ENCODE measurements around the gene ZNF606. TPM values are rescaled to one million over a fixed set of nuclear protein-coding genes. Genes with fewer than 3 reads are reported as not detected.

Gene ZNF606
- total and polyA plus RNA-seq, 12 donors: 4.5 to 19.1 (median 13.2) TPM

DNA sequence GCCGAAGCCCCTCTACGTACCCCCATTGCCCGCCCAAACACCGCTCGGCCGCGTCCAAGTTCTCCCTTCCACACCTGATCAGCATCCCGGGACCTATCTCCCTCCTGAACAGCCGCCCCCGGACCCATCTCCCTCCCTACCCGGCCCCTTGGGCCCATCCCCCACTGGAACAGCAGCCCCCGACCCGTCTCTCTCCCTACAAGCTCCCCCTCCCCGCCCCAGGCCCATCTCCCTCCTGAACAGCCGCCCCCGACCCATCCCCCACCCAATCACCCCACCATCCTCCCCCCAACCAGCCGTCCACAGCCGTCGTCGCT lies 31.8 kb upstream of the ZNF606 start:
- peak in 1 of 8 donors; percentile 6 for ATAC-seq
- Histone ChIP-seq H3K4me1 (peaks cover 0 to 11% (median 5%) of the 10 kb centered on the region in 9 donors), H3K4me3 (peak overlapping the region; percentile 25 to 64 (median 52)), H3K27ac (peak overlapping the region in 3 of 10 donors; percentile 42 to 70 (median 44)), H3K36me3 (no peaks in the 10 kb centered on the region), H3K27me3 (peaks cover 0 to 13% (median 0%) of the 10 kb centered on the region in 7 donors), H3K9me3 (peaks cover 0 to 56% (median 0%) of the 10 kb centered on the region in 11 donors)
- no peak for DNase-seq
- WGBS, 2 donors: 2% methylated on average over 18 to 20 of the region's 20 CpGs
- TF ChIP-seq, protein P1, sequence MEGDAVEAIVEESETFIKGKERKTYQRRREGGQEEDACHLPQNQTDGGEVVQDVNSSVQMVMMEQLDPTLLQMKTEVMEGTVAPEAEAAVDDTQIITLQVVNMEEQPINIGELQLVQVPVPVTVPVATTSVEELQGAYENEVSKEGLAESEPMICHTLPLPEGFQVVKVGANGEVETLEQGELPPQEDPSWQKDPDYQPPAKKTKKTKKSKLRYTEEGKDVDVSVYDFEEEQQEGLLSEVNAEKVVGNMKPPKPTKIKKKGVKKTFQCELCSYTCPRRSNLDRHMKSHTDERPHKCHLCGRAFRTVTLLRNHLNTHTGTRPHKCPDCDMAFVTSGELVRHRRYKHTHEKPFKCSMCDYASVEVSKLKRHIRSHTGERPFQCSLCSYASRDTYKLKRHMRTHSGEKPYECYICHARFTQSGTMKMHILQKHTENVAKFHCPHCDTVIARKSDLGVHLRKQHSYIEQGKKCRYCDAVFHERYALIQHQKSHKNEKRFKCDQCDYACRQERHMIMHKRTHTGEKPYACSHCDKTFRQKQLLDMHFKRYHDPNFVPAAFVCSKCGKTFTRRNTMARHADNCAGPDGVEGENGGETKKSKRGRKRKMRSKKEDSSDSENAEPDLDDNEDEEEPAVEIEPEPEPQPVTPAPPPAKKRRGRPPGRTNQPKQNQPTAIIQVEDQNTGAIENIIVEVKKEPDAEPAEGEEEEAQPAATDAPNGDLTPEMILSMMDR (IDR thresholded peaks at IDR 0.05): no peak
- intact Hi-C loops (cut with DNase I): no loop called here

DNA sequence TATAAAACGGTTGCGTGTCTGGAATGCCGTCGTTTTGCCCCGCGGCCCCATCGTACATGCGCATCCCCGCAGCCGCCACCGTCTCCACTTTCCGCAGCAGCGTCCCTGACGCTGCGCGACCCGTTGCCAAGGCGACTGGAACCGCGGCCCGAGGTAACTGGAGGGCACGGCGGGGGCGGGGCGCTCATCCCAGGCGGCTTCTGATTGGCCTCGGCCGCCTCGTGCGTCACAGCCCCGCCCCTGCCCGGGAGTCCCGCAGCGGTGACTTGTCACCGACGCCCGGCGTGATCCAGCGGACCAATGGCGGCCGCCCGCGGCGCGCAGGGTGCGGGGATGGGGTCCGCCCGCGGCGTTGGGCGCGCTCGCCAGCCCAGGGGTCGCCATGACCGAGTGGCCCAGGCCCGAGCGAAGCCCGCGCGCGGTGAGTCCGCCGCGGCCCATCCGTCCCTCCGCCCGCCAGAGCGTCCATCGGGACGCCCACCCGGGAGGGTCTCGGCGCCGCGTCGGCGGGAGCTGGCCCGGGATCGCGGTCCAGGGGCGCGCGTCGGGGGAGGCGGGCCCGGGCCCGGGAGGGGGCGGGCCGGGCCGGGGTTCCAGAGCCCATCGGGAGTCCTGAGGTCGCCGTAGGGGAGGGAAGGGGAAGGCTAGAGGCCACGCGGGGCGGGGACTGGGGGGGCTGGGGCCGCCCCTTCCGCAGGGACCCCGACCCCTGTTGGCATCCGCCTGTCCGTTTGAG lies 31.3 kb upstream of the ZNF606 start, which contains the start of gene ZSCAN1:
Gene ZSCAN1, plus strand, starts transcription at position 285 of the 736 bp plus-strand sequence. CDS start 3,812 bp downstream, outside the sequence.
- ATAC-seq (peak; percentile 97 to 100 (median 99)), DNase-seq (peak; percentile 93 to 95)
- Histone ChIP-seq H3K4me3 (peak within 1 kb of the TSS; percentile 25 to 64 (median 52)), H3K27ac (peak within 1 kb of the TSS in 3 of 10 donors; percentile 42 to 70 (median 44)), H3K9me3 (peaks cover 0 to 56% (median 0%) of the 10 kb centered on the region in 11 donors), H3K4me1 (peaks cover 0 to 11% (median 5%) of the 10 kb centered on the region in 9 donors), H3K27me3 (peaks cover 0 to 13% (median 0%) of the 10 kb centered on the region in 7 donors), H3K36me3 (no peaks in the 10 kb centered on the region)
- intact Hi-C loops (cut with DNase I): no loop called here
- TF ChIP-seq, protein P1 (IDR thresholded peaks at IDR 0.05): no peak
- 0 to 1% methylated on average over 85 to 101 of the region's 101 CpGs for WGBS, 2 donors

DNA sequence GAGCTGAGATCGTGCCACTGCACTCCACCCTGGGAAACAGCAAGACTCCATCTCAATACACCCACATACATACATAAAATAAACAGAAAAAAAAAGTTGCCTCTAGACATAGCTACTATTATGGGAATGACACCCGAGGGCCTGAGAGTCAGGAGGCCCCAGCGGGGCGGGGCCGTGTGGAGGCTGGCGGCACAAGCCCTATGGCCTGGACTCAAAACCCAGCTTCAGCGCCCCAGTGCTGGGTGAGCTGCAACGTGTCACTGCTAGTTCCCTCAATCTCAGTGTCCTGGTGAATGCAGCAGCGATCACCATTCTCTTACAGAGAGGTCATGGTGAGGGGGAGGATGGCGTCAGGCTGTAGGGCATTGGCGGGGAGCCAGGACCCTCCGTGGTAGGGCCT lies 22.0 kb upstream of the ZNF606 start:
- H3K9me3 ChIP-seq: peaks cover 0 to 51% (median 0%) of the 10 kb centered on the region in 11 donors
- TF ChIP-seq, protein P1 (IDR thresholded peaks at IDR 0.05): no peak
- H3K27ac ChIP-seq: no peak overlapping the region
- no peaks in the 10 kb centered on the region for H3K36me3 ChIP-seq
- no peaks in the 10 kb centered on the region for H3K27me3 ChIP-seq
- no peaks in the 10 kb centered on the region for H3K4me1 ChIP-seq
- intact Hi-C loops (cut with DNase I): loop anchor here in 2 of 10 donors (5.0 kb wide), 1 partner anchor 133 kb away; no protein-coding TSS in a partner anchor
- WGBS, 2 donors: 93 to 95% methylated on average over 12 of the region's 12 CpGs
- no peak overlapping the region for H3K4me3 ChIP-seq
- ATAC-seq (no peak), DNase-seq (no peak)

DNA sequence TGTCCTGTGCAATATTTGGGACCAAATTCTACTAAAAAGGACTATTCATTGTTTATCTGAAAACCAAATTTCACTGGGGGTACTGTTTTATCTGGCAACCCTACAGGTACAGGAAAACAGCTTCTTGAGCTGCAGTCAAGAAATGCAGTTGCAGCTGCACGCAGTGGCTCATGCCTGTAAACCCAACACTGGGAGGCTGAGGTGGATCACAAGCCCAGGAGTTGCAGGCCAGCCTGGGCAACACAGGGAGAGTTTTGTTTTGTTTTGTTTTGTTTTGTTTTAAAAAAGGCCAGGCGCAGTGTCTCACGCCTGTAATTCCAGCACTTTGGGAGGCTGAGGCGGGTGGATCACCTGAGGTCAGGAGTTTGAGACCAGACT lies 19.7 kb upstream of the ZNF606 start:
- TF ChIP-seq, protein P1 (IDR thresholded peaks at IDR 0.05): peak in 2 of 9 donors; percentile 4 to 26
- Histone ChIP-seq H3K27me3 (peaks cover 0 to 8% (median 0%) of the 10 kb centered on the region in 7 donors), H3K27ac (no peak overlapping the region), H3K4me1 (no peaks in the 10 kb centered on the region), H3K9me3 (peaks cover 0 to 30% (median 0%) of the 10 kb centered on the region in 11 donors), H3K4me3 (no peak overlapping the region), H3K36me3 (no peaks in the 10 kb centered on the region)
- DNase-seq (no peak), ATAC-seq (no peak)
- WGBS, 2 donors: 68 to 69% methylated on average over 4 of the region's 4 CpGs
- intact Hi-C loops (cut with DNase I): loop anchor here (1.0 to 5.0 kb wide), 6 partner anchors 77 to 135 kb away; partner anchors contain the start of genes ZNF329 (in 1 of the 10) and ZSCAN18 (in 1 of the 10)

Data from heart right ventricle (tissue), 16 donors.